Measurements from ENCODE around the gene FAS.

DNA sequence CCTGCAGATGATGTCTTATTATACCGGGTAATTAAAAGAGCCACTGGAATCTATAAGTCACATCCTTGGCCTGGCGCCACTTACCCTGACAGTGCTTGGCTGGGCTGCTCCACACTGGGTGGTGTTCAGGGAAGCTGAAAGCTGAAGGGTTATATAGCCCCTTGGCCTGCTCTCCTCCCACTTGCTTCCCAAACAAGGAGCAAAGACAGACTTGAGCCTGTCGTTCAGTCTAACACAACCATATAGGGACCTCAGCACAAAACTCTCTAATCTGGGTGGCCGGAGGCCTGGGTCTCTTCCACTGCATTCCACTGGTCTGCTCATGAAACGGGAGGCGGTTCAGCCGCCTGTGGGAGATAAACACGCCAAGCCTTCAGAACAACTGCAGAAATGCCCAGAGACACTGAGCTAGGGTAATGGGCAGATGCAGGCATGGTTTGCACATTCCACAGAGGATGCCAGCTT lies 37.9 kb upstream of the FAS start, which contains the start of gene ACTA2:
- TF ChIP-seq YY1 (IDR thresholded peaks at IDR 0.05; ENCODE audit: low read depth), result no peak
- TF ChIP-seq TAF1 (IDR thresholded peaks at IDR 0.05; ENCODE audit: low read depth), result no peak
